ENCODE measurements around the gene ZNF319.

- TF ChIP-seq POLR2A (IDR thresholded peaks at IDR 0.05; ENCODE audit: low read depth, low read length) (no peak), USF2 (IDR thresholded peaks at IDR 0.05; ENCODE audit: low read depth, low read length) (no peak)
- TF ChIP-seq, protein P1, sequence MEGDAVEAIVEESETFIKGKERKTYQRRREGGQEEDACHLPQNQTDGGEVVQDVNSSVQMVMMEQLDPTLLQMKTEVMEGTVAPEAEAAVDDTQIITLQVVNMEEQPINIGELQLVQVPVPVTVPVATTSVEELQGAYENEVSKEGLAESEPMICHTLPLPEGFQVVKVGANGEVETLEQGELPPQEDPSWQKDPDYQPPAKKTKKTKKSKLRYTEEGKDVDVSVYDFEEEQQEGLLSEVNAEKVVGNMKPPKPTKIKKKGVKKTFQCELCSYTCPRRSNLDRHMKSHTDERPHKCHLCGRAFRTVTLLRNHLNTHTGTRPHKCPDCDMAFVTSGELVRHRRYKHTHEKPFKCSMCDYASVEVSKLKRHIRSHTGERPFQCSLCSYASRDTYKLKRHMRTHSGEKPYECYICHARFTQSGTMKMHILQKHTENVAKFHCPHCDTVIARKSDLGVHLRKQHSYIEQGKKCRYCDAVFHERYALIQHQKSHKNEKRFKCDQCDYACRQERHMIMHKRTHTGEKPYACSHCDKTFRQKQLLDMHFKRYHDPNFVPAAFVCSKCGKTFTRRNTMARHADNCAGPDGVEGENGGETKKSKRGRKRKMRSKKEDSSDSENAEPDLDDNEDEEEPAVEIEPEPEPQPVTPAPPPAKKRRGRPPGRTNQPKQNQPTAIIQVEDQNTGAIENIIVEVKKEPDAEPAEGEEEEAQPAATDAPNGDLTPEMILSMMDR (conservative IDR thresholded peaks at IDR 0.05; ENCODE audit: low read depth, low read length): no peak
These were observed 25.1 kb upstream of the ZNF319 start, which contains the start of gene MMP15 for GRCh38 chr16:58025351-58026138.
